NCI-H345 treated with DMSO at 0.1 percent for 48 hours (cell line): ENCODE data around the gene CEP44.
"Not testable (repeated sequence)": the region's sequence is repeated elsewhere in the genome, so short reads cannot be mapped to it uniquely, and the experiment has no call there.

Source experiments
- DNase-seq: peaks from one replicate; lab custom pipeline; 2025; ENCODE audit not compliant: unreplicated experiment; lab: John Stamatoyannopoulos, UW

The CEP44 gene

DNA sequence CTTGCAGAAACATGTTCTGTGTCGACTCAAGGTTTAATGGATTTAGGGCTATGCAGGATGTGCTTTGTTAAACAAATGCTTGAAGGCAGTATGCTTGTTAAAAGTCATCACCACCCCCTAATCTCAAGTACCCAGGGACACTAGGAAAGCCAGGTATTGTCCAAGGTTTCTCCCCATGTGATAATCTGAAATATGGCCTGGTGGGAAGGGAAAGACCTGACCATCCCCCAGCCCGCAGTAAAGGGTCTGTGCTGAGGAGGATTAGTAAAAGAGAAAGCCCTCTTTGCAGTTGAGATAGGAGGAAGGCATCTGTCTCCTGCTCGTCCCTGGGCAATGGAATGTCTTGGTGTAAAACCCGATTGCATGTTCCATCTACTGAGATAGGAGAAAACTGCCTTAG lies 96.5 kb downstream of the CEP44 start:
- not testable (repeated sequence) for DNase-seq

DNA sequence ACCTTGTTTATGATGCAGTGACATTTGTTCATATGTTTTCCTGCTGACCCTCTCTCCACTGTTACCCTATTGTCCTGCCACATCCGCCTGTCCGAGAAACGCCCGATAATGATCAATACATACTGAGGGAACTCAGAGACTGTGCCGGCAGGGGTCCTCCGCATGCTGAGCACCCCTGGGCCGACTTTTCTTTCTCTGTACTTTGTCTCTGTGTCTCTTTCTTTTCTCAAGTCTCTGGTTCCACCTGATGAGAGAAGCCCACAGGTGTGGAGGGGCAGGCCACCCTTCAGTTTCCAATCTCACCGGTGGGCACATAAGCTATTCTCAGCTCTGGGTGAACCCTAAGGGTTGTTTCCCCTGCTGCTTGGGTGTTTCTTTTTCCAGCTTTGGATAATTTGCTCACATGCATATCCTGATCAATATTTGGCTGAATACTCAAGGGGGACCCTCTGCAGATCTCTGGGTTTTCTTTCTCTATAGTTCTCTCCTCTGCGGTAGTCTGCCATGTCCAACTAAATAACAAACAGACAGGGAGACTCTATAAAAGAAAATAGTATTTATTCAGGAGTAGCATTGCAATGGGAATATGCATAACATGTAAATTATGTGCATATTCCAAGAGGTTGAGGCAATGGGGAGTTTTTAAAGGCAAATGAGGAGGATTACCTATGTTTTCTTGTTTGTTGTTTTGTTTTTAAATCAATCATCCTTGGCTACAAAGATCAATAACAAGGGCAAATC lies 97.2 kb downstream of the CEP44 start:
- no peak for DNase-seq

DNA sequence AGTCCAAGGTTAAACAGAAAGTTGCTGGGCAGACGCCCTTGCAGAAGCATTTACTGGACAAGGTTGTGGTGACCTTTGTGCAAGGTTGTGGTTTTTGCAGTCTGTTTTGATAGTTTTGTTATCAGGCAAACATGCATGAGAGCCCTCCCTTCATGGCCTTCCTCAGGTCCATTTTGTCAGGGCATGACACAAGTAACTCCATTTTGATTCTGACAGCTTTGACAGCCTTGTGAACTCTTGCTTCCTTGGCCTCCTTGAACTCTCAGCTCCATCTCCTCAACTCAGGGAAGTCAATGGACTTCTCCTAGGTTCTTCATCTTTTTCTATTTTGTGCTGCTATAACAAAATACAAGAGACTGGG lies 97.7 kb downstream of the CEP44 start:
- DNase-seq: no peak
